Measurements from ENCODE around the gene OR9Q2.
"Not testable (repeated sequence)": the region's sequence is repeated elsewhere in the genome, so short reads cannot be mapped to it uniquely, and the experiment has no call there.

DNA sequence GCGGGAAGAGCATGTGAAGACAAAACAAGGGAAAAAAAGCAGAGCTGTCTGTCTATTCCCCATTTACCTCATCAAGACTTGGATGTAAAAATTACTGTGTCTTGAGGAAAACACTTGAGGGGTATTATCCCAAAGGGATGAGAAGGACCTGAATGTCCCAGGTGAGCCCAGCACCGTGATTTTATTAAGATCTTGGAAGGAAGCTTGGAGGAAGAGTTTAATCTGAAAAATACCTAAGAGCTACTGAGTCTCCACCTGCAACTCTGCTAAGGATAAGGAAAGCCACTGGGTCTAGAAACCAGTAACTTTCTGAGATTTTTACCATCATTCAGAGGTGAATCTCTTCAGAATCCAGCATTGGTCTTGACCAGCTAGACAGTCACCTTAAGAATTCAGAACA, 23.6 kb downstream of the OR9Q2 start, which contains the start of gene OR1S1:
- TF ChIP-seq, protein P1, sequence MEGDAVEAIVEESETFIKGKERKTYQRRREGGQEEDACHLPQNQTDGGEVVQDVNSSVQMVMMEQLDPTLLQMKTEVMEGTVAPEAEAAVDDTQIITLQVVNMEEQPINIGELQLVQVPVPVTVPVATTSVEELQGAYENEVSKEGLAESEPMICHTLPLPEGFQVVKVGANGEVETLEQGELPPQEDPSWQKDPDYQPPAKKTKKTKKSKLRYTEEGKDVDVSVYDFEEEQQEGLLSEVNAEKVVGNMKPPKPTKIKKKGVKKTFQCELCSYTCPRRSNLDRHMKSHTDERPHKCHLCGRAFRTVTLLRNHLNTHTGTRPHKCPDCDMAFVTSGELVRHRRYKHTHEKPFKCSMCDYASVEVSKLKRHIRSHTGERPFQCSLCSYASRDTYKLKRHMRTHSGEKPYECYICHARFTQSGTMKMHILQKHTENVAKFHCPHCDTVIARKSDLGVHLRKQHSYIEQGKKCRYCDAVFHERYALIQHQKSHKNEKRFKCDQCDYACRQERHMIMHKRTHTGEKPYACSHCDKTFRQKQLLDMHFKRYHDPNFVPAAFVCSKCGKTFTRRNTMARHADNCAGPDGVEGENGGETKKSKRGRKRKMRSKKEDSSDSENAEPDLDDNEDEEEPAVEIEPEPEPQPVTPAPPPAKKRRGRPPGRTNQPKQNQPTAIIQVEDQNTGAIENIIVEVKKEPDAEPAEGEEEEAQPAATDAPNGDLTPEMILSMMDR (IDR thresholded peaks at IDR 0.05; ENCODE audit: insufficient read depth, low read length, poor library complexity, severe bottlenecking), result not testable (repeated sequence)
- TF ChIP-seq EZH2phosphoT487 (conservative IDR thresholded peaks at IDR 0.05; ENCODE audit: low read length), result not testable (repeated sequence)
